GM18870 (cell line): ENCODE results near the gene LZTS3.
"Not testable (repeated sequence)": the region's sequence is repeated elsewhere in the genome, so short reads cannot be mapped to it uniquely, and the experiment has no call there.

Experiments used
- ATAC-seq: cut with Tn5 transposase; IDR thresholded peaks from one replicate; pipeline ENCODE4 v1.9.1; 2021; ENCODE audit warnings: moderate library complexity; ENCODE audit not compliant: unreplicated experiment

LZTS3 gene

GRCh38 chr20:3192226-3193015 lies 19.1 kb upstream of the LZTS3 start:
- ATAC-seq, result no peak

GRCh38 chr20:3190681-3191111 lies 17.3 kb upstream of the LZTS3 start:
- no peak for ATAC-seq

GRCh38 chr20:3189561-3190131 lies 16.3 kb upstream of the LZTS3 start:
- ATAC-seq, result no peak

- no peak for ATAC-seq
Measured at GRCh38 chr20:3188823-3189413, 15.6 kb upstream of the LZTS3 start.

GRCh38 chr20:3187861-3188260 lies 14.5 kb upstream of the LZTS3 start:
- ATAC-seq, result not testable (repeated sequence)

- ATAC-seq, result no peak
Measured at GRCh38 chr20:3183896-3184612, 10.7 kb upstream of the LZTS3 start.

GRCh38 chr20:3182429-3182828 lies 9.1 kb upstream of the LZTS3 start:
- not testable (repeated sequence) for ATAC-seq

- ATAC-seq, result no peak
Measured at GRCh38 chr20:3181270-3181669, 7.9 kb upstream of the LZTS3 start.

GRCh38 chr20:3180319-3180718 lies 7.0 kb upstream of the LZTS3 start:
- no peak for ATAC-seq

- no peak for ATAC-seq
Measured at GRCh38 chr20:3177746-3178485, 4.6 kb upstream of the LZTS3 start.

GRCh38 chr20:3175270-3175669 lies 1.9 kb upstream of the LZTS3 start:
- no peak for ATAC-seq

- ATAC-seq, result no peak
Measured at GRCh38 chr20:3174442-3175261, 1.3 kb upstream of the LZTS3 start.

- no peak for ATAC-seq
Measured at GRCh38 chr20:3173610-3174441, 477 bp upstream of the LZTS3 start.

GRCh38 chr20:3172126-3172932 lies 1.0 kb downstream of the LZTS3 start:
- no peak for ATAC-seq

- ATAC-seq, result no peak
Measured at GRCh38 chr20:3171391-3172125, 1.8 kb downstream of the LZTS3 start.

- no peak for ATAC-seq
Measured at GRCh38 chr20:3168829-3169590, 4.3 kb downstream of the LZTS3 start.
